ENCODE results near the gene RNU1-1. TPM values are rescaled to one million over a fixed set of nuclear protein-coding genes. Genes with fewer than 3 reads are reported as not detected.

RNU1-1 gene
- total RNA-seq, 2 donors from 2014 or later: 12,584 to 18,986 TPM

DNA sequence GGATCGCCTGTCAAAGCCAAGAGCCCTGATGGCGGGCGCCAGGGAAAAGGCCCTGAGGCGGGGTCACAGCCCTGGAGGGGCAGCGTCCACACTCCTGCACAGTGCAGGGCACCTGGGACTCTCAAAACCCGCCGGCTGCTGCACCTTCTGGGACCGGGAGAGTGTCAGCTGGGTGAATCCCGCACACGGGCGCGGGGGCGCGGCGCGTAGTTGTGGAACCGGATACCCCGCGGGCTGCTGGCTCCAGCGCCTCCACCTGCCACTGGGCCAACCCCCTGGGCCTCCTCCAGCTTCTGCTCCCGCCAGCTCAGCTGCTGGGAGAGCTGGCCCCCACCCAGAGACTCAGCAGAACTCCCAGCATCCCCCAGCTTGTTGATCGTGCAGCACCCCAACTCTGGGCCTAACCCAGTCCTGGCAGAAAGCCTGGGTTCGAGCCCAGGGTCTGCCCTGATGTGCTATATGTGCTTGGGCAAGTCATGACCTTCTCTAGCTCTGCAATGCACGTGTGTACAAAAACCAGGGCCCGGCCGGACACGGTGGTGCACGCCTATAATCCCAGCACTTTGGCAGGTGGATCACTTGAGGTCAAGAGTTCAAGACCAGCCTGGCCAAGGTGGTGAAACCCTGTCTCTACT lies 39.8 kb downstream of the RNU1-1 start:
- intact Hi-C loops (cut with DNase I): no loop called here
- peak; percentile 78 for DNase-seq (ENCODE audit: low spot score)

GRCh38 chr1:16468558-16468957 lies 45.5 kb downstream of the RNU1-1 start:
- no peak for DNase-seq (ENCODE audit: low spot score)
- intact Hi-C loops (cut with DNase I): no loop called here

DNA sequence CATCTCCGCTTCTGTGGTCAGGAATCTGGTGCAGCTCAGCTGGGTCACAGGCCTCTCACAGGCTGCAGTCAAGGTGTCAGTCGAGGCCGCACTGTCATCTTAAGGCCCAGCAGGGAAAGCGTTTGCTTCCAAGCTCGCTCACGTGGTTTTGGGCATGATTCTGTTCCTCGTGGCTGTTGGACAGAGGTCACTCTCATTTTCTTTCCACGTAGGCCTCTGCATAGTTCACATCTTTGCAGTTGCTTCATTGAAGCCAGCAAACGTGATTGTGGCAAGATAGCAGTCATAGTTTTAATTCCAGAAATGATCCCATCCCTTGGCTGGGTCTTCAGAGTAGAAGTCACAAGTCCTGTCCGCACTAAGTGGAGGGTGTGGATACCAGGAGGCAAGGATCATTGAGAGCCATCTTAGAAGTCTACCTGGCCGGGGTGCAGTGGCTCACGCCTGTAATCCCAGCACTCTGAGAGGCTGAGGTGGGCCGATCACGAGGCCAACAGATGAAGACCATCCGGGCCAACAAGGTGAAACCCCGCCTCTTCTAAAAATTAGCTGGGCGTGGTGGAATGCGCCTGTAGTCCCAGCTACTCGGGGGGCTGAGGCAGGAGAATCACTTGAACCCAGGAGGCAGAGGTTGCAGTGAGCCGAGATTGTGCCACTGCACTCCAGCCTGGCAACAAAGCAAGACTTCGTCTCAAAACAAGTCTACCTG lies 49.0 kb downstream of the RNU1-1 start:
- peak; percentile 58 for DNase-seq (ENCODE audit: low spot score)

More for the DNA sequence above, 49.0 kb downstream of the RNU1-1 start:
- intact Hi-C loops (cut with DNase I): no loop called here

Other genes with a start within 250 kb of the RNU1-1 start
- gene FBXO42, start 161.8 kb downstream of the RNU1-1 start, total RNA-seq: 10 to 100 TPM; 17.8 to 20.8 TPM
- 100 to 1,000 TPM; 115 to 167 TPM for gene SZRD1, start 147.0 kb downstream of the RNU1-1 start, total RNA-seq
- gene SPATA21, start 76.9 kb downstream of the RNU1-1 start, total RNA-seq: not detected
- gene NECAP2, start 73.6 kb downstream of the RNU1-1 start, total RNA-seq: 10 to 100 TPM; 30.5 to 42.9 TPM
- gene NBPF1, start 99.3 kb upstream of the RNU1-1 start, total RNA-seq: 10 to 100 TPM; 28.9 to 63.0 TPM
- over 10,000 TPM; 12,584 to 18,986 TPM for gene RNU1-3, start 152.7 kb upstream of the RNU1-1 start, total RNA-seq
- over 10,000 TPM; 12,584 to 18,986 TPM for gene RNU1-4, start 226.2 kb upstream of the RNU1-1 start, total RNA-seq